Chondrocyte (in vitro differentiated cells): ENCODE measurements around the gene MYMK. TPM values are rescaled to one million over a fixed set of nuclear protein-coding genes. Genes with fewer than 3 reads are reported as not detected.

Experiments used
- DNase-seq: peaks from one replicate; pipeline ENCODE4 v3.0.0; 2021; ENCODE audit warnings: mixed read lengths, low spot score
- H3K27ac Mint-ChIP-seq: one replicate; pipeline ENCODE4 v1.8.0; 2021; ENCODE audit warnings: mild to moderate bottlenecking, moderate library complexity, mixed read lengths; ENCODE audit not compliant: unreplicated experiment
- H3K27me3 Mint-ChIP-seq: 2 replicates; pipeline ENCODE4 v1.8.0; 2021; ENCODE audit warnings: low read depth, mixed read lengths
- H3K36me3 Mint-ChIP-seq: 2 replicates; pipeline ENCODE4 v1.8.0; 2021; ENCODE audit warnings: low read depth, mixed read lengths
- H3K4me1 Mint-ChIP-seq: 2 replicates; pipeline ENCODE4 v1.8.0; 2021; ENCODE audit warnings: low read depth, mild to moderate bottlenecking, mixed read lengths
- H3K4me3 Mint-ChIP-seq: one replicate; pipeline ENCODE4 v1.8.0; 2021; ENCODE audit warnings: mild to moderate bottlenecking, moderate library complexity, mixed read lengths; ENCODE audit not compliant: unreplicated experiment
- H3K9me3 Mint-ChIP-seq: 2 replicates; pipeline ENCODE4 v1.8.0; 2021; ENCODE audit warnings: low read depth, mixed read lengths
- CTCF ChIP-seq: fragments of 200-600 bp; sonication (generic); IDR thresholded peaks from 2 replicates; pipeline ENCODE4 v1.5.0; 2021; ENCODE audit warnings: antibody characterized with exemption, mild to moderate bottlenecking, moderate library complexity
- total RNA-seq: library from RNA; stranded (reverse); gene quantifications from 3 replicates; pipeline ENCODE4 v1.2.1, GENCODE V29; 2021

Gene MYMK
- total RNA-seq, 1 donor from 2014 or later, result not detected

- Mint-ChIP-seq H3K4me3 (no peak overlapping the region), H3K4me1 (peaks cover 28% of the 10 kb centered on the region), H3K27ac (no peak overlapping the region), H3K27me3 (no peaks in the 10 kb centered on the region), H3K9me3 (no peaks in the 10 kb centered on the region), H3K36me3 (no peaks in the 10 kb centered on the region)
- DNase-seq, result no peak
- no peak for TF ChIP-seq CTCF
Observed at GRCh38 chr9:133513214-133514100, 11.3 kb downstream of the MYMK start.

DNA sequence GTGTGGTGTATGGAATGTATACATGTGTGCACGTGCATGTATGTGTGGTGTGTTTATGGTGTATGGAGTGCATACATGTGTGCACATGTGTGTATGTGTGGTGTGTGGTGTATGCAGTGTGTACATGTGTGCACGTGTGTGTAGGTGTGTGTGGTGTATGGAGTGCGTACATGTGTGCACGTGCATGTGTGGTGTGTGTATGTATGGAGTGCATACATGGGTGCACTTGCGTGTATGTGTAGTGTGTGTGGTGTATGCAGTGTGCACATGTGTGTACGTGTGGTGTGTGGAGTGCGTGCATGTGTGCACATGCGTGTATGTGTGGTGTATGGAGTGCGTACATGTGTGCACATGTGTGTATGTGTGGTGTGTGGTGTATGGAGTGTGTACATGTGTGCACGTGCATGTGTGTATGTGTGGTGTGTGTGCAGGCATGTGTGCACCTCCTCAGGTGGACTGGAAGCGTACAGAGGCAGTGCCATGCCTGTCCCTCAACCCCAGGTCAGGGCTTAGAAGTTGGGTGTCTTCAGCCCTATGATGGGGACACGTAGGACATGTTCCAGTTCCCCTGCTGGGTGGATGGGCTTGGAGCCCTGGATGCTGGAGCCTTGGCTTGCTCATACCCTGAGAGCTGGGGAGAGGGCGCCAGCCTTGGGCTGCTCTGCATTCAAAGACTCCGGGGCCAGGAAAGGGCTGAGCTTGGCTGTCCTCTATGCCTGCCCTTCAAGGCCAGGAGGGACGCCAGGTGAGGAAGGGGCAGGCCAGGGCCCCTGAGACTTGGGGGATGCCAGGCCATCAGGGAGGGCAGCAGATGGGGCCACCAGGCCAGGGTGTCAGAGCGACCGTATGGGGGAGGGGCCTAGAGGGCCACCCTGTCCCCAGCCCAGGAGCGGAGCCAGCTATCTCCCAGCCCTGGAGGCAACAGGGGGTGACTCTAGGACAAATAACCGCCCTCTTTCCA, 12.2 kb downstream of the MYMK start:
- no peaks in the 10 kb centered on the region for H3K36me3 Mint-ChIP-seq
- no peak overlapping the region for H3K4me3 Mint-ChIP-seq
- peaks cover 28% of the 10 kb centered on the region for H3K4me1 Mint-ChIP-seq
- no peak overlapping the region for H3K27ac Mint-ChIP-seq
- no peak for DNase-seq
- no peak for TF ChIP-seq CTCF
- H3K9me3 Mint-ChIP-seq, result no peaks in the 10 kb centered on the region
- H3K27me3 Mint-ChIP-seq, result no peaks in the 10 kb centered on the region

- Mint-ChIP-seq H3K27ac (no peak overlapping the region), H3K4me1 (peaks cover 31% of the 10 kb centered on the region)
Observed at GRCh38 chr9:133511607-133512006, 13.2 kb downstream of the MYMK start.

DNA sequence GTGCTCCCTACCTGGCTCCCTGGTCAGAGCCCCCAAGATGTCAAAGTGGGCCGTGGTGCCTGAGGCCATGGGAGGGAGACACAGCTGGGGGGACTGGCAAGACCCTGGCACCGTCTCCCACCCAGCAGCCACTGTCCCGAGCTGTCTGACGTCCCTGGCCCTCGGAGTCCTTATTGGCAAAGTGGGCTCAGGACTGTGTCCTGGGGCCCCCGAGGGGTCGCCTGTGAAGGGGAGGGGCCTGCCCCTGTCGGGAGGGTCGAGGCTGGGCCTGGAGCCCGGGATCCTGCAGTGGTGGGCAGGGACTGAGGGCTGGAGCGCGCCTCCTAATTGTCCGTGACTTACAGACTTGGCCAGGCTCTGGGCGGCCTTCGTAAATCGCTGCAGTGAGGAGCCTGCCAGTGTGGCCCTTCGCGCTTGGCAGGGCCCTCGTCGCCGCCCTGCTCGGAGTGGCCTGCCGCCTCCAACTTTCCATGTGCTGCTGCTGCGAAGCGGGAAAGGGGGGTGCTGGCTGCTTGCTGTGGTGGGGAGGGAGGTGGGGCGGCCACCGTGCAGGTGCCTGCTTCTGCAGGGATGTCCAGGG, 13.7 kb downstream of the MYMK start:
- no peaks in the 10 kb centered on the region for H3K36me3 Mint-ChIP-seq
- no peak for DNase-seq
- H3K27ac Mint-ChIP-seq, result no peak overlapping the region
- H3K4me3 Mint-ChIP-seq, result no peak overlapping the region
- H3K9me3 Mint-ChIP-seq, result no peaks in the 10 kb centered on the region
- no peak for TF ChIP-seq CTCF
- peaks cover 36% of the 10 kb centered on the region for H3K4me1 Mint-ChIP-seq
- H3K27me3 Mint-ChIP-seq, result no peaks in the 10 kb centered on the region

More at GRCh38 chr9:133511607-133512006, 13.2 kb downstream of the MYMK start:
- no peak for DNase-seq
- no peaks in the 10 kb centered on the region for H3K9me3 Mint-ChIP-seq
- H3K27me3 Mint-ChIP-seq, result no peaks in the 10 kb centered on the region
- no peaks in the 10 kb centered on the region for H3K36me3 Mint-ChIP-seq
- TF ChIP-seq CTCF, result no peak
- H3K4me3 Mint-ChIP-seq, result no peak overlapping the region
